Activated naive CD4-positive, alpha-beta T cell treated with anti-CD3 and anti-CD28 coated beads for 36 hours (primary cell): ENCODE measurements around the gene CCDC192. TPM values are rescaled to one million over a fixed set of nuclear protein-coding genes. Genes with fewer than 3 reads are reported as not detected.

Experiments
- CTCF ChIA-PET: fragments of 350-600 bp; sonication (Branson Sonifier 250); formaldehyde crosslinking; loops from one replicate; lab custom pipeline; 2021; ENCODE audit warnings: antibody characterized with exemption; lab: Charles Lee
- DNase-seq: peaks from one replicate; pipeline ENCODE4 v3.0.0-alpha.2; 2020
- H3K27ac Mint-ChIP-seq: one replicate; pipeline ENCODE4 v1.8.0; 2021; ENCODE audit warnings: mild to moderate bottlenecking, mixed read lengths
- H3K27me3 Mint-ChIP-seq: one replicate; pipeline ENCODE4 v1.8.0; 2021; ENCODE audit warnings: low read depth, mixed read lengths
- H3K36me3 Mint-ChIP-seq: one replicate; pipeline ENCODE4 v1.8.0; 2021; ENCODE audit warnings: low read depth, mixed read lengths
- H3K4me1 Mint-ChIP-seq: one replicate; pipeline ENCODE4 v1.8.0; 2021; ENCODE audit warnings: low read depth, mixed read lengths
- H3K4me3 Mint-ChIP-seq: one replicate; pipeline ENCODE4 v1.8.0; 2021; ENCODE audit warnings: mild to moderate bottlenecking, moderate library complexity, mixed read lengths
- H3K9me3 Mint-ChIP-seq: one replicate; pipeline ENCODE4 v1.8.0; 2021; ENCODE audit warnings: mixed read lengths
- intact Hi-C: fragments of 100-400 bp; cut with micrococcal nuclease; formaldehyde crosslinking; loops from one replicate; pipeline ENCODE4 v1.15.1; 2023
- total RNA-seq, 2 experiments: library from RNA; stranded (reverse); gene quantifications; one replicate each; pipeline ENCODE4 v1.2.3, GENCODE V29; 2021

Gene CCDC192
- total RNA-seq, 2 experiments from 2014 or later = not detected

DNA sequence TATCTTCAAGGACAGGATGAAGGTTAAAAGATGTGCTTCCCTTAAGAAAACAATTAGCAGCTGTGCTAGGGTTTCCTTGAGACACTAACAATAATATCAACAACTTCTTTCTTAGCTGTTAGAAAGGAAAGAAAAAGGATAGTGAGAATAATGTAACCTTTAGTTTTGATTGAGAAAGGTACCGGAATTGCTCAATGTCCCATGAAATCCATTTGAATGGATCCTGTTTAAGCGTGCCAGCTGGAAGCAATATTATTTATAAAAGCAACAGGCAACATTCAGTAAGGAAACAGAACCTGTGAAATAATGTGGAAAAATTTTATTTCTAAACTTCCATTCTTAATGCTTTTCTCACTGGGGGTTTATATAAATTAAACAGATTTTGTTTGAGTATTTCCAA is 120.9 kb downstream of the CCDC192 start:
- no peaks in the 10 kb centered on the region for H3K4me1 Mint-ChIP-seq
- CTCF ChIA-PET = interaction anchor here (0.6 kb wide), 1 partner anchor 258 kb away, joined by 3 read pairs; no protein-coding TSS in a partner anchor
- no peak overlapping the region for H3K4me3 Mint-ChIP-seq
- no peaks in the 10 kb centered on the region for H3K36me3 Mint-ChIP-seq
- no peaks in the 10 kb centered on the region for H3K9me3 Mint-ChIP-seq
- intact Hi-C loops = no loop called here
- DNase-seq = no peak
- H3K27ac Mint-ChIP-seq = no peak overlapping the region
- peaks cover 16% of the 10 kb centered on the region for H3K27me3 Mint-ChIP-seq

DNA sequence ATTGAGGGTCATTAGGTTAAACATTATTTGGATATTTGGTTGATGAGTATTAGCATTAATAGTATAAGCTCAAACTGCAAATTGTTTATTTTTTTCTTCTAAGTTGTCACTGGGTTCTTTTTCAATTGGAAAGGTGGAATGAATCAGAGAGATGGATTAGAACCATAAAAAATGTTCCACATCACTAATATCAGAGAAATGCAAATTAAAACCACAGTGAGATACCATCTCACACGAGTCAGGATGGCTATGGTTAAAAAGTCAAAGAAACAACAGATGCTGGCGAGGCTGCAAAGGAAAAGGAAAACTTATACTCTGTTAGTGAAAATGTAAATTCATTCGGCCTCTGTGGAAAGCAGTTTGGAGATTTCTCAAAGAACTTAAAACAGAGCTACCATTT is 122.8 kb downstream of the CCDC192 start:
- no peaks in the 10 kb centered on the region for H3K4me1 Mint-ChIP-seq
- intact Hi-C loops = no loop called here

DNA sequence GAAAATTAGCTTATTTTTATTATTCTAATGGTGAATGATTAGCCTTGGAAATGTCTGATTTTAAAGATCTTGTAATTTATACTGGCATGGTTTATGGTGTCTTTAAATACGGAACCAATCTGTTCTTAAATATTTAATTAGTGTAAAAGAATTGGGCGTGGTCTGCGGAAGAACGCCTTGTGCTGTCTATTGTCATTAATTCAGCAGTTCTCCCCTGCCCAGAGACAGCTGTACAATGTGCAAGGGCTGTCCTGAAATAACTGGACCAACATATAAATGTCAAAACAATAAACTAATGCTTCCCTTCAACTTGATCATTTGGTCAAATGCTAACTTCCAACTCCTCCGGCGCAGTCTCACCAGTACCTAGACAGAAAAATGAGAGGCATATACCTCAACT is 124.3 kb downstream of the CCDC192 start:
- CTCF ChIA-PET = no interaction called here
- H3K9me3 Mint-ChIP-seq = no peaks in the 10 kb centered on the region
- no peaks in the 10 kb centered on the region for H3K4me1 Mint-ChIP-seq
- H3K27me3 Mint-ChIP-seq = peaks cover 17% of the 10 kb centered on the region
- H3K27ac Mint-ChIP-seq = no peak overlapping the region
- DNase-seq = no peak
- intact Hi-C loops = no loop called here
- H3K4me3 Mint-ChIP-seq = no peak overlapping the region
- H3K36me3 Mint-ChIP-seq = no peaks in the 10 kb centered on the region

More for the DNA sequence above, 122.8 kb downstream of the CCDC192 start:
- Mint-ChIP-seq H3K36me3 (no peaks in the 10 kb centered on the region), H3K9me3 (no peaks in the 10 kb centered on the region), H3K4me3 (no peak overlapping the region), H3K27ac (no peak overlapping the region), H3K27me3 (peaks cover 17% of the 10 kb centered on the region)
- no peak for DNase-seq
- CTCF ChIA-PET = no interaction called here

DNA sequence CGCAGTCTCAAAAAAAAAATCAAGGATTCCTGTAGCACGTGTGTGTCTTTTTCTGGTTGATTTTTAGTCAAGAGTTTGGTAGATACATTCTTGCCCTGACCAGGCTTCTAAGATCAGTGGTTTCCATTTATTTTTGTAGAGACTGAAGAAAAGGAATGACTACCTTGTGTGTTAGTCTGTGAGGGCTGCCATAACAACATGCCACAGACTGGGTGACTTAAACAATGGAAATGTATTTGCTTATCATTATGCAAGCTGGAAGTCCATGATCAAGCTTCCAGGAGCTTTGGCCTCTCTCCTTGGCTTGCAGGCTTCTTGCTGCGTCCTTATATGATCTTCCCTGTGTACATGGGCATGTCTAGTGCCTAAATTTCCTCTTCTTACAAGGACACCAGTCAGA is 127.0 kb downstream of the CCDC192 start:
- no peak for DNase-seq
- Mint-ChIP-seq H3K27me3 (peaks cover 16% of the 10 kb centered on the region), H3K9me3 (no peaks in the 10 kb centered on the region), H3K4me3 (no peak overlapping the region), H3K36me3 (no peaks in the 10 kb centered on the region), H3K4me1 (no peaks in the 10 kb centered on the region), H3K27ac (no peak overlapping the region)
- intact Hi-C loops = no loop called here
- CTCF ChIA-PET = no interaction called here

DNA sequence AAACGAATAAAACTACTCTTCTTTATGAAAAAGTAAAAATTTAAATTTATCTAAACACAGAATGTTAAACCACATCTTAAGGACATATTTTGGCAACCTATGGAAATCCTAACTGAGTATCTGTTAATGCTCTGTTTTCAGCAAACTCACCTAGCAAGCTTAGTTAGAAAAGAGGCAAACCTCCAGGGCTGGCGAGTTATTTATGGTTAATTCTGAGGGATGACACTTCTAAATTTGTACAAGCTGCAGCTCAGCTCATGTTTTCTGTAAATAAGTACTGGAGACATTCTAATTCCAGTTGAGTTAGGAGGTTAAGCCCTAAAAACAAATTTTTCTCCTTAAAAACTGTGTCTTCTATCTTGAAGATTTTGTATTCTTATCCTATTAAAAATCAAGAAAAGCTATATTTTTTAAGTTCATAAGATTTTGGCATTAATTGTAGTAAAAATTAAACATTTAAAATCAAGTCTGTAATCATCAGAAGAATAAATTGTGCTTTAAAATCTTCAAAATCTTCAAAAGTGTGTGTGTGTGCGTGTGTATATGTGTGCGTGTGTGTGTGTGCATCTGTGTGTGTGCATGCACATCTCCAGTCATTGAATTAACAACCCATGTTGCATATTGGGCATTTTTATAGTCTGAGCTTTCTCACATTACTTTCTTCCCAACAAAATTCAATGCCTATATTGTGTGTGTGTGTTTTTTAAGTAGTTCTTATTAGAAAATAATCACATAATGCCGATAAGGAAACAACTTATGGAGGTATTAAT is 127.8 kb downstream of the CCDC192 start:
- Mint-ChIP-seq H3K4me1 (no peaks in the 10 kb centered on the region), H3K27me3 (peaks cover 16% of the 10 kb centered on the region), H3K9me3 (no peaks in the 10 kb centered on the region), H3K36me3 (no peaks in the 10 kb centered on the region), H3K27ac (no peak overlapping the region), H3K4me3 (no peak overlapping the region)
- intact Hi-C loops = no loop called here
- no peak for DNase-seq
- CTCF ChIA-PET = interaction anchor here (0.6 kb wide), 1 partner anchor 174 kb away, joined by 4 read pairs; no protein-coding TSS in a partner anchor

DNA sequence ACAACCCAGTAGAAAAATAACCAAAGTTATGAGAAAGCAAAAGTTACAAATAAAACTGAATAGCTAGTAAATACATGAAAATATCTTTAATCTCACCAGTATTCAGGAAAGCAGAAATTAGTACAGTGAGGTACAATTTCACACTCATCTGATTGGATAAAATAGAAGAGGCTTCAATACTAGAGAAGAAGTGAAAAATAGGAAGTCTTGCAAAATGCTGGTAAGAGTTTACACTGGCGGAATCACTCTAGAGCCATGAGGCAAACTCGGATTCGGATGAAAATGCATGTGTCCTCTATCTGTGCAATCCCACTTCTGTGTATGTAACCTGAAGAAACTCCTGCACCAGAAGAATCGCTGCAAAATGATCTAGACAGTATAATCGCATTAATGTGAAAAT is 128.9 kb downstream of the CCDC192 start:
- H3K27ac Mint-ChIP-seq = no peak overlapping the region
- H3K27me3 Mint-ChIP-seq = peaks cover 16% of the 10 kb centered on the region
- intact Hi-C loops = no loop called here
- H3K4me1 Mint-ChIP-seq = no peaks in the 10 kb centered on the region
- no peak for DNase-seq
- CTCF ChIA-PET = no interaction called here
- no peaks in the 10 kb centered on the region for H3K36me3 Mint-ChIP-seq
- no peaks in the 10 kb centered on the region for H3K9me3 Mint-ChIP-seq
- no peak overlapping the region for H3K4me3 Mint-ChIP-seq

DNA sequence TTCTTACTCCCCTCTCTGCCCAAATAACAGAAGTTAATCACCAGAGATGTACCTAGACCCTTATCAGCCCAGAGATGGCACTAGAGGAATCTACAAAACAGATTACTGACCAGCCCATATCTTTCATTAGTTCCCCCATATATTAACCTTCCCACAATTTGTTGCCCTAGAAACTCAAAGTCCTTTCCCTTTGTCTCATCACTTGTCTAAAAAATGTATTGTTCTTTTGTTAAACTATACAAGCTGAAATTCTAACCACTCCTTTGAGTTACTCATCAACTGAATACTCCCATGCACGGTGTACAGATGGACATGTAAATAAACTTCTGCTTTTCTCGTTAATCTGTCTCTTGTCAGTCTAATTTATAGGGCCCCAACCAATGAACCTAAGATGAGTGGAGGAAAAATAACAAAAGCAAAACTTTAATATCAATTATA is 130.9 kb downstream of the CCDC192 start:
- intact Hi-C loops = no loop called here
- no peak overlapping the region for H3K4me3 Mint-ChIP-seq
- CTCF ChIA-PET = no interaction called here
- DNase-seq = no peak
- H3K4me1 Mint-ChIP-seq = no peaks in the 10 kb centered on the region
- H3K27ac Mint-ChIP-seq = no peak overlapping the region
- H3K9me3 Mint-ChIP-seq = no peaks in the 10 kb centered on the region
- H3K36me3 Mint-ChIP-seq = no peaks in the 10 kb centered on the region
- H3K27me3 Mint-ChIP-seq = peaks cover 8% of the 10 kb centered on the region

DNA sequence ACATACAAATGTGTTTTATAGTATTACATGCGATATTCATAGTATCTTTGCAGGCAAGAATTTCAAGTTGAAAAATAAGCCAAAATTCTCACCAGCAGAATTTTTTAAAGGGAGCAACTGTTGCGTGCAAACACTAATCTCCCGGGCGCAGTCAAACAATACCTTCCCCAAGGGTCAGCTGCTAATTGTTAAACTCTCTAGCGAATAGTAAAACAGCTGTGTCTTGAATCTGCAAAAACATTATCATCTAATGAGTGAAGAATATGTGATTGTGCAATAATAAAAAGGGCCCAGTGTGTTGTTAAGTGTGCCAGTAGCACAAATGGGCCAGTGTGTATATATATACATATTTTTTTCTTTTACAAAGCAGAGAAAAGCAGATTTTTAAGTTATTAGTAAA is 131.4 kb downstream of the CCDC192 start:
- H3K9me3 Mint-ChIP-seq = no peaks in the 10 kb centered on the region
- H3K4me3 Mint-ChIP-seq = no peak overlapping the region
- no peaks in the 10 kb centered on the region for H3K4me1 Mint-ChIP-seq
- DNase-seq = no peak
- intact Hi-C loops = no loop called here
- H3K36me3 Mint-ChIP-seq = no peaks in the 10 kb centered on the region
- CTCF ChIA-PET = no interaction called here
- peaks cover 8% of the 10 kb centered on the region for H3K27me3 Mint-ChIP-seq
- no peak overlapping the region for H3K27ac Mint-ChIP-seq

DNA sequence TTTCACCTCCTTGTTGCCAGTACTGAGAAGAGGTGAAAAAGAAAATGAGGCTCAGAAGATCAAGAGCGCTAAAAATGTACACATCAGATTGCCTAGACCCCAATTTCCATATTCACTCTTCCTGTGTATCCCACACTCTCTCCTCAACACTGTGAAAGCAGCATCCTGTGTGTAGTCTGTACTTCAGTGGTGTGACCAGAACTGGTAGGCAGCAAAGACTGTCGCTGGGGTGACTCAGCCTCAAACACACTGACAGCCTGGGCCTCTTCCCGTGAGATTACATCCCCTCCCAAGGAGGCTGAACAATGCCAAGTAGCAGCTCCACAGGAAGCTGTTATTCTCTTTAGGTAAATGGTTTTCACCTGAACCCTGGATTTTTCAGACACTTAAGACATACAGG is 135.5 kb downstream of the CCDC192 start:
- no peak overlapping the region for H3K27ac Mint-ChIP-seq
- intact Hi-C loops = no loop called here

DNA sequence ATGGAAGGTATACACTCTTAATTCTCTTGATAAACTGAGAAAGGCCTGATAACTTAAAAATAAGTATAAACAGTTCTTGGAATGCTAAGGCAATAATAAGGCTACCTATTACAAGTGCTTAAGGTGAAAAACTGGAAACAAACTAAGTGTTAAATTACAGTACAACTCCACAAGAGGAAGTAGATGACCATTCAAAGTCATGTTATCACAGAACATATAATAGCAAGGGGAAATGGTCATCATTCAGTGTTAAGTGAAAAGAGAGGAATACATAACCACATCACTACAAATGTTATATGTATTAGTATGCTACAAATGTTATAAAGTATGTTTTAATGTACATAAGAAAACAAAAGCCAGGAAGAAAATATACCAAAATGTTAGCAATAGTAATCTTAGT is 135.9 kb downstream of the CCDC192 start:
- no peaks in the 10 kb centered on the region for H3K4me1 Mint-ChIP-seq
- intact Hi-C loops = no loop called here
- H3K9me3 Mint-ChIP-seq = no peaks in the 10 kb centered on the region
- CTCF ChIA-PET = no interaction called here
- H3K4me3 Mint-ChIP-seq = no peak overlapping the region
- H3K27me3 Mint-ChIP-seq = no peaks in the 10 kb centered on the region
- DNase-seq = no peak
- no peak overlapping the region for H3K27ac Mint-ChIP-seq
- H3K36me3 Mint-ChIP-seq = no peaks in the 10 kb centered on the region

More for the DNA sequence above, 135.5 kb downstream of the CCDC192 start:
- Mint-ChIP-seq H3K27me3 (no peaks in the 10 kb centered on the region), H3K36me3 (no peaks in the 10 kb centered on the region), H3K9me3 (no peaks in the 10 kb centered on the region), H3K4me1 (no peaks in the 10 kb centered on the region), H3K4me3 (no peak overlapping the region)
- no peak for DNase-seq
- CTCF ChIA-PET = no interaction called here

DNA sequence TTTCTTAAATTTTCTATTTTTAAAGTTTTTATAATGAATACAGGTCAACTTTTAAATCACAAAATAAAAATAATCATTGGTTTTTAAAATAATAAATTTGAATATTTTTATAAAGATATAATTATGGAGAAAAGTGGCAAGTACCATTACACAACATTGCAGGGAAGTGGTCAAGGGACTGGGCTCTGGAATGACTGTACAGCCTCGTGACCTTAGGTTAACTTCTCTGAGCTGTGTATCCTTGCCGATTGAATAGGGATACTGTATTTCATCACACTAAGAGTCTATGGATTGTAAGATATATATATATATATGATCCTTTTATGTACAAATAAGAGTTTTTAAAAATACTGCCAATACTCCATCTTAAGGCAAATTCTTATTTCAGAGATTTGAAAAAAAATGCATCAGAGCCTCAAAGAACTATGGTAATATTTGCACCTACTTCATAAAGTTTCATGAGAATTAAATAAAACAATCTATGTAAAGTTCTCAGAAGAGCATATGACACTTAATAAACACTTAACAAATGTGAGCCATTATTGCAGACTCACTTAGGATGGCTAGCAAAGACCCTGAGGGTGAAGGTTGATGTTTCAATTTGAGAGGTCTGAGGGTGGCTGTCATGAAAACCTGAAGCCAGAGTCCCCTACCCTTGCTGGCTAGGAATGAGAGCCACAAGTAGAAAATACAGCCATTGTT is 136.5 kb downstream of the CCDC192 start:
- no peak for DNase-seq
- Mint-ChIP-seq H3K27ac (no peak overlapping the region), H3K4me1 (no peaks in the 10 kb centered on the region), H3K36me3 (no peaks in the 10 kb centered on the region), H3K9me3 (no peaks in the 10 kb centered on the region), H3K27me3 (no peaks in the 10 kb centered on the region), H3K4me3 (no peak overlapping the region)
- CTCF ChIA-PET = no interaction called here
- intact Hi-C loops = no loop called here

DNA sequence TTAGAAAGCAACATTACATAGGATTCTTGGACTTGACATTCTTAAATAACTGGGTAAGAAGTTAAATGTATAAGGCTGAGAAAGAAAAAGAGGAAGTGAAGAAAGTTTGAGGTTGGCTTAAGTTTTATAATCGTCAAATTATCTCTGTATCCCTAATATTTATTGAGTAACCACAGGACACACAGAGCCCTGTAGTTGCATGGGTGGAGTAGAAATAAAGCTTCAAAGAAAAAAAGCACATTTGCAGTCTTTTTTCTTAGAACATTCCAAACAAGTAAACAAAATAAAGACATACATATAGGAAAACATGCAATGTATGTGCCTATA is 137.0 kb downstream of the CCDC192 start:
- Mint-ChIP-seq H3K36me3 (no peaks in the 10 kb centered on the region), H3K27ac (no peak overlapping the region)
- CTCF ChIA-PET = no interaction called here

DNA sequence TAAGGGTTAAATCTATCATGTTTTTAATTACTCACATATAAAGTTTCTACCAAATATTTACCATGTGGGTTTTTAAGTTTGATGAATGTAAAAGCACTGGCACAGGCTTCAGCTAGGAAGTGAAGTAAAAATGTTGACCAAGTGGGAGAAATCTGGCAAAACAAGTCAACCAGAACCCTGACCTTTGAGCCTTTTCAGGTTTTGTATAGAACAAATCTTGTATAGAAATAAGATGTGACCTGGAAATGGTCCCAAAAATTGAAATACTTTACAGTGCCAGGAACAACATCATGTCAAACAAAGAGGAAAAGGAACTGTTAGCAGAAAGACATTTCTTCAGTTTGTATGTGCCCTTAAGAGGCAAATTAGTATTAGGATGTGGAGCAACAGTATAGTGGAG is 137.6 kb downstream of the CCDC192 start:
- no peaks in the 10 kb centered on the region for H3K27me3 Mint-ChIP-seq
- no peaks in the 10 kb centered on the region for H3K9me3 Mint-ChIP-seq
- no peaks in the 10 kb centered on the region for H3K36me3 Mint-ChIP-seq
- CTCF ChIA-PET = no interaction called here
- no peak overlapping the region for H3K4me3 Mint-ChIP-seq
- intact Hi-C loops = no loop called here
- H3K4me1 Mint-ChIP-seq = no peaks in the 10 kb centered on the region
- no peak overlapping the region for H3K27ac Mint-ChIP-seq
- DNase-seq = no peak

More for the DNA sequence above, 137.0 kb downstream of the CCDC192 start:
- Mint-ChIP-seq H3K4me3 (no peak overlapping the region), H3K4me1 (no peaks in the 10 kb centered on the region), H3K9me3 (no peaks in the 10 kb centered on the region), H3K27me3 (no peaks in the 10 kb centered on the region)
- DNase-seq = no peak
- intact Hi-C loops = no loop called here
